ENCODE measurements around the gene ANKRD37. TPM values are rescaled to one million over a fixed set of nuclear protein-coding genes. Genes with fewer than 3 reads are reported as not detected.

ANKRD37 gene
- total RNA-seq, 1 donor = 5.0 TPM

- DNase-seq (ENCODE audit: low read depth) = no peak
- TF ChIP-seq CTCF (IDR thresholded peaks at IDR 0.05; ENCODE audit: insufficient read depth, low read length) = no peak
- no peak overlapping the region for H3K4me3 ChIP-seq (ENCODE audit: low read depth, low read length)
Measured at GRCh38 chr4:185364886-185365285, 31.8 kb upstream of the ANKRD37 start.

- no peak for DNase-seq (ENCODE audit: low read depth)
- no peak overlapping the region for H3K4me3 ChIP-seq (ENCODE audit: low read depth, low read length)
Measured at GRCh38 chr4:185369731-185370130, 26.9 kb upstream of the ANKRD37 start.

GRCh38 chr4:185370268-185370949 is 26.2 kb upstream of the ANKRD37 start:
- TF ChIP-seq CTCF (IDR thresholded peaks at IDR 0.05; ENCODE audit: insufficient read depth, low read length) = no peak
- no peak for DNase-seq (ENCODE audit: low read depth)
- H3K4me3 ChIP-seq (ENCODE audit: low read depth, low read length) = no peak overlapping the region

More at GRCh38 chr4:185369731-185370130, 26.9 kb upstream of the ANKRD37 start:
- no peak for TF ChIP-seq CTCF (IDR thresholded peaks at IDR 0.05; ENCODE audit: insufficient read depth, low read length)

- TF ChIP-seq CTCF (IDR thresholded peaks at IDR 0.05; ENCODE audit: insufficient read depth, low read length) = no peak
- DNase-seq (ENCODE audit: low read depth) = no peak
- H3K4me3 ChIP-seq (ENCODE audit: low read depth, low read length) = no peak overlapping the region
Measured at GRCh38 chr4:185371702-185372101, 24.9 kb upstream of the ANKRD37 start.

- no peak for TF ChIP-seq CTCF (IDR thresholded peaks at IDR 0.05; ENCODE audit: insufficient read depth, low read length)
- H3K4me3 ChIP-seq (ENCODE audit: low read depth, low read length) = no peak overlapping the region
- DNase-seq (ENCODE audit: low read depth) = no peak
Measured at GRCh38 chr4:185374027-185374426, 22.6 kb upstream of the ANKRD37 start.

GRCh38 chr4:185374573-185374972 is 22.1 kb upstream of the ANKRD37 start:
- DNase-seq (ENCODE audit: low read depth) = no peak
- no peak overlapping the region for H3K4me3 ChIP-seq (ENCODE audit: low read depth, low read length)
- TF ChIP-seq CTCF (IDR thresholded peaks at IDR 0.05; ENCODE audit: insufficient read depth, low read length) = no peak

- no peak for DNase-seq (ENCODE audit: low read depth)
- no peak overlapping the region for H3K4me3 ChIP-seq (ENCODE audit: low read depth, low read length)
- TF ChIP-seq CTCF (IDR thresholded peaks at IDR 0.05; ENCODE audit: insufficient read depth, low read length) = no peak
Measured at GRCh38 chr4:185378264-185378663, 18.4 kb upstream of the ANKRD37 start.
